Esophagus squamous epithelium (tissue), 4 donors: Measurements from ENCODE around the gene MGMT.

ENCODE experiments used
- CTCF ChIP-seq, 6 experiments: fragments of 450-650 bp in 4 of 6; fragments of 200-600 bp in 2 of 6; sonication (generic) in 2 of 6; IDR thresholded peaks; one replicate each; pipeline ENCODE4 v1.5.1; 2016 to 2019; ENCODE audit warnings: antibody characterized with exemption in 6 of 6, mild to moderate bottlenecking in 4 of 6, moderate library complexity in 4 of 6
- POLR2A ChIP-seq, 4 donors: fragments of 450-650 bp; IDR thresholded peaks; one replicate each; pipeline ENCODE4 v1.6.1; 2017; ENCODE audit warnings: antibody characterized with exemption in 4 of 4, mild to moderate bottlenecking in 4 of 4, moderate library complexity in 3 of 4

GRCh38 chr10:129727495-129727894 lies 260.5 kb downstream of the MGMT start:
- TF ChIP-seq POLR2A (IDR thresholded peaks at IDR 0.05) (no peak), CTCF (IDR thresholded peaks at IDR 0.05) (no peak)
